Measurements from ENCODE around the gene CLEC2L. TPM values are rescaled to one million over a fixed set of nuclear protein-coding genes. Genes with fewer than 3 reads are reported as not detected.

CLEC2L gene
- total and polyA plus RNA-seq, 2 of the 13 experiments (the other 11 are each of a cell fraction or from before 2014, with no cell fraction given): 0.20 to 0.25 TPM

GRCh38 chr7:139476891-139477290, 46.6 kb upstream of the CLEC2L start:
- ChIA-PET POLR2A (no interaction called here), CTCF (ENCODE audit: low intra/inter-chr PET ratio, low total read pairs) (no interaction called here)
- in situ Hi-C loops (cut with HindIII; ENCODE audit: extremely low pct_ligation_motif_present, low pct_unique_long_range_greater_than_20kb): no loop called here
- no peak for DNase-seq (ENCODE audit: low spot score)
- Histone ChIP-seq H3K79me2 (ENCODE audit: insufficient read depth, low read length) (no peaks in the 10 kb centered on the region), H3K4me2 (ENCODE audit: low read depth, low read length) (no peak overlapping the region), H3K36me3 (replicated peaks in 1 of 2; ENCODE audit: control insufficient read depth in 1 of 2, insufficient read depth in 2 of 2, low read length in 2 of 2) (no peaks in the 10 kb centered on the region), H3K9ac (ENCODE audit: insufficient read depth, low read depth, low read length) (no peak overlapping the region), H4K20me1 (ENCODE audit: insufficient read depth, low read length) (no peaks in the 10 kb centered on the region), H3K4me1 (ENCODE audit: insufficient read depth, low read length) (peaks cover 7% of the 10 kb centered on the region), H3K4me3 (replicated peaks in 1 of 3; ENCODE audit: insufficient read depth in 1 of 3, low read depth in 2 of 3, low read length in 3 of 3) (no peak overlapping the region), H3K27ac (ENCODE audit: extremely low read length, insufficient read depth, low read length) (no peak overlapping the region), H2AFZ (ENCODE audit: low read length) (no peak overlapping the region), H3K9me3 (ENCODE audit: low read length) (no peaks in the 10 kb centered on the region), H3K27me3 (ENCODE audit: control insufficient read depth in 1 of 2, insufficient read depth in 2 of 2, low read length in 2 of 2) (peaks cover 1 to 25% of the 10 kb centered on the region in 2 experiments; a peak in 3 of 5 replicates)
- no TSS peak for BruUV-seq (replicated peaks)
- intact Hi-C loops (cut with micrococcal nuclease; ENCODE audit: unreplicated experiment): no loop called here
- TF ChIP-seq ZBTB7B (CRISPR knock-in tag; IDR thresholded peaks at IDR 0.05) (no peak), SOX6 (IDR thresholded peaks at IDR 0.05) (no peak), SOX6 (CRISPR knock-in tag; IDR thresholded peaks at IDR 0.05) (no peak), ZNF562 (CRISPR knock-in tag; IDR thresholded peaks at IDR 0.05; ENCODE audit: borderline replicate concordance) (no peak), RNF219 (CRISPR knock-in tag; IDR thresholded peaks at IDR 0.05) (no peak), TEF (CRISPR knock-in tag; IDR thresholded peaks at IDR 0.05) (no peak), MYNN (CRISPR knock-in tag; IDR thresholded peaks at IDR 0.05; ENCODE audit: low read depth) (no peak), SRSF1 (optimal IDR thresholded peaks at IDR 0.05; ENCODE audit: low read depth, low read length) (no peak), ZHX1 (CRISPR knock-in tag; IDR thresholded peaks at IDR 0.05; ENCODE audit: low read depth) (no peak), CSRNP2 (CRISPR knock-in tag; conservative IDR thresholded peaks at IDR 0.05; ENCODE audit: low read depth) (no peak), RCOR2 (CRISPR knock-in tag; IDR thresholded peaks at IDR 0.05) (no peak), ZNF709 (CRISPR knock-in tag; IDR thresholded peaks at IDR 0.05) (no peak), ZKSCAN1 (IDR thresholded peaks at IDR 0.05; ENCODE audit: low read length) (no peak), ZNF800 (CRISPR knock-in tag; IDR thresholded peaks at IDR 0.05) (no peak), TFAP4 (IDR thresholded peaks at IDR 0.05; ENCODE audit: borderline replicate concordance, low read depth) (no peak)
- ATAC-seq: no peak
- no peak for FAIRE-seq
- WGBS (ENCODE audit: low lambda C conversion rate): 58% methylated on average over 6 of the region's 6 CpGs

Measured in HepG2 (cell line).